WTC11 (cell line): Measurements from ENCODE around the gene RAX2.

Source experiments
- ZNF416 ChIP-seq: fragments of 250-450 bp; sonication (Bioruptor Pico); IDR thresholded peaks from 2 replicates; pipeline ENCODE4 v1.9.0; 2021; ENCODE audit warnings: mild to moderate bottlenecking, inconsistent platforms
- TF ChIP-seq, protein P1 (sequence below): fragments of 200-600 bp; IDR thresholded peaks from 2 replicates; pipeline ENCODE4 v1.8.0; 2022; ENCODE audit warnings: antibody characterized with exemption

DNA sequence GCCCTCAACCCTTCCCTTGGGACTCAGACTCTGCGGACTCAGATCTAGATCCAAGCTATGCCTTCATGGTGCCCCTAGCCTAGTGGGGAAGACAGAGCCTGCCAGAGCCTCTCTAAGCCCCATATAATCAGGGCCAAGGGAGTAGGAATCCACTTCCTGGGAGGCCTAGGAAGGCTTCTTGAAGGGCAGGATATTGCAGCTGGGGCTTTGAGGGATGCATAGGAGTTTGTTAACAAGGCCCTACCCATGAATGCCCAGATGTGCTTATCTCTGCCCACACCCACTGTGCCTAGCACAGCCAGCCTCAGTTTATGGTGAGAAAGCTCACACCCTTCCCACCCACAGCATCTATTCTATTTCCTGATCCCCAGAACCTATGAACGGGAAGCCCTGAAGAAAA lies 21.8 kb downstream of the RAX2 start:
- no peak for TF ChIP-seq ZNF416 (CRISPR knock-in tag)
- TF ChIP-seq, protein P1, sequence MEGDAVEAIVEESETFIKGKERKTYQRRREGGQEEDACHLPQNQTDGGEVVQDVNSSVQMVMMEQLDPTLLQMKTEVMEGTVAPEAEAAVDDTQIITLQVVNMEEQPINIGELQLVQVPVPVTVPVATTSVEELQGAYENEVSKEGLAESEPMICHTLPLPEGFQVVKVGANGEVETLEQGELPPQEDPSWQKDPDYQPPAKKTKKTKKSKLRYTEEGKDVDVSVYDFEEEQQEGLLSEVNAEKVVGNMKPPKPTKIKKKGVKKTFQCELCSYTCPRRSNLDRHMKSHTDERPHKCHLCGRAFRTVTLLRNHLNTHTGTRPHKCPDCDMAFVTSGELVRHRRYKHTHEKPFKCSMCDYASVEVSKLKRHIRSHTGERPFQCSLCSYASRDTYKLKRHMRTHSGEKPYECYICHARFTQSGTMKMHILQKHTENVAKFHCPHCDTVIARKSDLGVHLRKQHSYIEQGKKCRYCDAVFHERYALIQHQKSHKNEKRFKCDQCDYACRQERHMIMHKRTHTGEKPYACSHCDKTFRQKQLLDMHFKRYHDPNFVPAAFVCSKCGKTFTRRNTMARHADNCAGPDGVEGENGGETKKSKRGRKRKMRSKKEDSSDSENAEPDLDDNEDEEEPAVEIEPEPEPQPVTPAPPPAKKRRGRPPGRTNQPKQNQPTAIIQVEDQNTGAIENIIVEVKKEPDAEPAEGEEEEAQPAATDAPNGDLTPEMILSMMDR, result no peak
